D721Med (cell line): Measurements from ENCODE around the gene JAK1.

Experiments used
- DNase-seq: peaks from one replicate; pipeline ENCODE4 v3.0.0; 2011; ENCODE audit warnings: low spot score; ENCODE audit not compliant: insufficient read length
- FAIRE-seq: peaks from 2 replicates; lab custom pipeline; 2011; peaks lifted over from hg19 to GRCh38; lab: Jason Lieb, UNC
- TF ChIP-seq, protein P1 (sequence below): IDR thresholded peaks from 2 replicates; pipeline ENCODE4 v1.5.1; 2012; ENCODE audit warnings: mild to moderate bottlenecking, control low read depth; ENCODE audit not compliant: insufficient read depth; ENCODE audit errors: missing control alignments

Gene JAK1

DNA sequence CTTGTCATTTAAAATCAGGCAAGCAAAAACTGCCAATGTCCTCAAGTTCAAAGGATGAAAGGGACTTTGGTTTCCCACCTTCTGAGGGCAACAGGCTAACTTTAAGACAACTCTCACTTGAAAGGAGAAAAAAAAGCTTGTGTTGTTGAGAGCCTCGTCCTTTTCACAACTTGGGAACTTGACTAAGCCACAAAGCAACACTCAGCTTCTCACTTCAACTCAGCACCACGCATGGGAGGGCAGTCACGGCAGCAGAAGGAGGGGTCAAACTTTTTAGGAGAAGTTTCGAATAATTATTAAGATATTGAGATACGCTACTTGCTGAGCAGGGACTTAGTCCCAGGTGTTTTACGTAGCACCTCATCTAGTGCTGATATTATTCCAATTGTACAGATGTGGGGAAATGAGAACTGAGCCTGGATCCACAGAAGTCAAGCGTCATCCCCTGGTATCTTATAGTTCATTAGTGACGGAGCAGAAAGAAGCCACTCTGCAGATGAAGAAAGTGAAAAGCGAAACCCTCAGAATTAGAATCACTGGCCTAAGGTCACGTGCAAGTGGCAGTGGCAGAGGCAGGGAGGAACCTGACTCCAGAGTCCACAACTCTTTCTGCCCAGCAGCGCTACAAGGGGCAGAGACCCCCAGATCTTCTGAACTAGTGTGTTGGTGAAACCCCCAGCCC is 83.6 kb downstream of the JAK1 start:
- FAIRE-seq, result no peak
- DNase-seq, result no peak
- TF ChIP-seq, protein P1, sequence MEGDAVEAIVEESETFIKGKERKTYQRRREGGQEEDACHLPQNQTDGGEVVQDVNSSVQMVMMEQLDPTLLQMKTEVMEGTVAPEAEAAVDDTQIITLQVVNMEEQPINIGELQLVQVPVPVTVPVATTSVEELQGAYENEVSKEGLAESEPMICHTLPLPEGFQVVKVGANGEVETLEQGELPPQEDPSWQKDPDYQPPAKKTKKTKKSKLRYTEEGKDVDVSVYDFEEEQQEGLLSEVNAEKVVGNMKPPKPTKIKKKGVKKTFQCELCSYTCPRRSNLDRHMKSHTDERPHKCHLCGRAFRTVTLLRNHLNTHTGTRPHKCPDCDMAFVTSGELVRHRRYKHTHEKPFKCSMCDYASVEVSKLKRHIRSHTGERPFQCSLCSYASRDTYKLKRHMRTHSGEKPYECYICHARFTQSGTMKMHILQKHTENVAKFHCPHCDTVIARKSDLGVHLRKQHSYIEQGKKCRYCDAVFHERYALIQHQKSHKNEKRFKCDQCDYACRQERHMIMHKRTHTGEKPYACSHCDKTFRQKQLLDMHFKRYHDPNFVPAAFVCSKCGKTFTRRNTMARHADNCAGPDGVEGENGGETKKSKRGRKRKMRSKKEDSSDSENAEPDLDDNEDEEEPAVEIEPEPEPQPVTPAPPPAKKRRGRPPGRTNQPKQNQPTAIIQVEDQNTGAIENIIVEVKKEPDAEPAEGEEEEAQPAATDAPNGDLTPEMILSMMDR, result no peak

DNA sequence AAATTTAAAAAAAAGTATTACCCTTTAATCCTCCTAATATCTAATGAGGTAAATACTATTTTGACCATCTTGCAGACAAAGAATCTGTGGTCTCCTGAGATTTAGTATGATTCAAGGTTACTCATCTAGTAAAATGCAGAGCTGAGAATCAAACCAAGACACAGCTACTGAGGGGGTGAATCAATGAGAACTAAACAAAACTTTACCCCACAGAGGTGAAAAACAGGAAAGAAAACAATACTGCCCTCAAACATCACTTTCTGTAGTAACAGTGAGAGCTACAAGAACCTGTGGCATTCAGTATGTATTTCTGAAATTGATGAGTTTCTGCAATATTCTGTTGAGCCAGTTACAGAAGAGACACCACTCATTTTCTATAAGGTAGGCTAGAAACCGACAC is 85.1 kb downstream of the JAK1 start:
- TF ChIP-seq, protein P1, result no peak
- DNase-seq (no peak), FAIRE-seq (no peak)

DNA sequence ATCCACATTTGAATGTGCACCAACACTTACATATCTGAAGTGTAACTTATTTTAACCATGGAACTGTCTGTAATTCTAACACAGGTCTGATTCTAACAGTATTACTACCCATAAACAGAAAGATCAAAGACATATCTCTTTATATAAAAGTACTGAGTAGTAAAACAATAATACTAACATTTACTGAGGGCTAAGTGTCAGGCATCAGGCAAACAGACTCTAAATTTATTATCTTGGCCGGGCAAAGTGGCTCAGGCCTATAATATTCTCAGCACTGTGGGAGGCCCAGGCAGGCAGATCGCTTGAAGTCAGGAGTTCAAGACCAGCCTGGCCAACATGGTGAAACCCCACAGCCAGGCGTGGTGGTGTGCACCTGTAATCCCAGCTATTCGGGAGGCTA is 85.9 kb downstream of the JAK1 start:
- no peak for DNase-seq
- FAIRE-seq, result no peak

DNA sequence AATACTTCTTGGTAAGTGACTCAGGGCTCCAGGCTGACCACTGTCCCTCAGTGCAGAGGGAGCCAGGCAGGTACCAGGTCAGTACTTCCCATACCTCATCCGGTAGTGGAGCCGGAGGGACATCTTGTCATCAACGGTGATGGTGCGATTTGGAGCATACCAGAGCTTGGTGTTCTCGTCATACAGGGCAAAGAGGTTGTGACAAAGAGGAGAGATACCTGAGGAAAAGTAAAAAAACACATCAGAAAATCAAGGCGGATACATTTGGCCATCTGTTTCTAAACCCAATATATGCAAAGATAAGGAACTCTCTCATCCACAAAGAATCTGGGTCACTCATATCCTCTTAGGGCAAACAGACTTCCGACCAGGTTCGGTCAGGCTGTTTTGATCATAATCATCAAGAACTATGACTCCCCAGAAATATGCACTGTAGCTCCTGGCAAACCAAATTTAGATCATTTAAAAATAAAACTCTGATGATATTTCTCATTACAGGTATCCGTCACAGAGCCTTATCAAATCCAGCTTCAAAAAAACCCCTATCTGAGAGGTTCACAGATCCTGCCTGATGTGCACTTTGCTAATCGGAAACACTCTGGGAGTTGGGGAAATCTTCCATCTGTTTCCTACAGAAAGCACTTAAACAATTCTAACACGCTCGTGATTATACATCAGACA is 87.3 kb downstream of the JAK1 start:
- TF ChIP-seq, protein P1, result no peak
- no peak for DNase-seq
- FAIRE-seq, result no peak

More for the DNA sequence above, 85.9 kb downstream of the JAK1 start:
- TF ChIP-seq, protein P1, result no peak

DNA sequence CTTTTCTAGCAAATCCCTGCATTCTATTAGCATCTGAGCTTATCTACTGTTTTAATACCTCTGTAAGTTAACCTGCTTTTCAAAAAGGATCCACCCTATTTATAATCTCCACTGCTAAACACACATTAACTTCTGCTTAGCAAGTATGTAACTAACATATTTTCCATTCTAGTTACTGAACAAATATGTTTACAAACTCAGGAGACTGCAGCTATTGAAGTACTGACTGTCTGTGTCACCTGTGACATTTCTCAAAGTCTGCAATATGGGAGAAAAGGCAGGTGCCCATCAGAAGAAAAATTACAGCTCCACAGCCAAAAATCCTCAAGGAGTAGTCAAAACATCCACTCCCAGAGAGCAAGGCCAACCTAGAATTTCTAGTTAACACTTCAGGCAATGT is 88.3 kb downstream of the JAK1 start:
- TF ChIP-seq, protein P1, result no peak
- no peak for DNase-seq
- no peak for FAIRE-seq

DNA sequence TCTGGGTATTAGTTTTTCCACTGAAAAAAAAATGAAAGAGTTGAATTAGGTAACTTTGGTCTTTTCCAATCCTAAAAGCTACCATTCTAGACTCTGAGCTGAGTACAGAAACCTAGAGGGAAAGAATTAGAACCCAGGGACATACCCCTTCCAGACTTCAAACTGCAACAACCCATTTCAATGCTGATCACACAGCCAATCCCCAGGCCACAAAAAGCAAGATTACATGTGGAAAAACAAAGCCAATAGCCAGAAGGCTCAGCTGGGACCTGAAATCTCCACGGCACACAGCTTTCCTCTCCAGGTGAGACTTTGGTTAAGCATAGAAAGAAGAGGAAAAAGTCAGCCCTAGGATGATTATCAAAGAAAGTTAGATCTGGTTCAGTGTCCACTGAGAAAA is 88.8 kb downstream of the JAK1 start:
- TF ChIP-seq, protein P1, result no peak
- DNase-seq (no peak), FAIRE-seq (no peak)

DNA sequence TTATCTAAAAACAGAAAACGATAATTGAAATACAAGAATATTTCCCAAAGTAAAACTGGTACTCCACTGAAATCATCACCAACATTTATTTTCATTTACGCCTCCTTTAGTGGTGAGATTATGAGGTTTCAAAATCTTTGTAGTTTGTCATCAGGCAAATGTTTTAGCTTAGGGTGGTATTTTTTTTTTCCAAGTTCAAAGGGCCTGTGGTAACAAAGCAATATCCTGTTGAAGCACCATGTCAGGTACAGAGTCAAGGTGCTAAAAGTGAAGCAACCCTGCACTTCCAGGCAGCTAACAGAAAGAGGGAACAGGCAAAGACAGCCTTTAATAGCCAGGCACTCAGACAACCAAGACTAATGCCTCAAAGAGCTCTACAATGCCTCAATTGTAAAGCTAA is 89.2 kb downstream of the JAK1 start:
- TF ChIP-seq, protein P1, result no peak
- FAIRE-seq (no peak), DNase-seq (no peak)
